Measurements from ENCODE around the gene DMAC2.
"Not testable (repeated sequence)": the region's sequence is repeated elsewhere in the genome, so short reads cannot be mapped to it uniquely, and the experiment has no call there.

- not testable (repeated sequence) for TF ChIP-seq CTCF, POLR2A (IDR thresholded peaks at IDR 0.05)
Measured at GRCh38 chr19:41381536-41381935, 58.2 kb downstream of the DMAC2 start.
